Osteoblast (primary cell): ENCODE results near the gene IPO13. TPM values are rescaled to one million over a fixed set of nuclear protein-coding genes. Genes with fewer than 3 reads are reported as not detected.

Experiments used
- DNase-seq: peaks from one replicate; pipeline ENCODE4 v3.0.0; 2011; ENCODE audit warnings: low spot score, mixed read lengths; ENCODE audit not compliant: insufficient read length; ENCODE audit errors: missing footprints
- H2AFZ ChIP-seq: 2 replicates; pipeline ENCODE4 v1.6.0; 2011; ENCODE audit warnings: mild to moderate bottlenecking, low read length
- H3K27ac ChIP-seq: 2 replicates; pipeline ENCODE4 v1.5.1; 2011; ENCODE audit warnings: mild to moderate bottlenecking, low read depth, low read length, moderate library complexity
- H3K27me3 ChIP-seq: 2 replicates; pipeline ENCODE4 v1.6.0; 2012; ENCODE audit warnings: mild to moderate bottlenecking, control low read depth, inconsistent platforms, low read length, moderate library complexity; ENCODE audit not compliant: insufficient read depth
- H3K36me3 ChIP-seq: 2 replicates; pipeline ENCODE4 v1.5.1; 2011; ENCODE audit warnings: mild to moderate bottlenecking, low read length, control low read depth, moderate library complexity; ENCODE audit not compliant: insufficient read depth
- H3K4me1 ChIP-seq: 2 replicates; pipeline ENCODE4 v1.5.1; 2011; ENCODE audit warnings: mild to moderate bottlenecking, low read length, control low read depth, moderate library complexity; ENCODE audit not compliant: insufficient read depth
- H3K4me2 ChIP-seq: 2 replicates; pipeline ENCODE4 v1.6.0; 2011; ENCODE audit warnings: mild to moderate bottlenecking, low read length; ENCODE audit not compliant: insufficient read depth
- H3K4me3 ChIP-seq: fragments of 200-600 bp; sonication (generic); 3 replicates; pipeline ENCODE4 v1.5.1; 2012; ENCODE audit warnings: mild to moderate bottlenecking, low read length, inconsistent platforms; ENCODE audit not compliant: insufficient read depth
- H3K79me2 ChIP-seq: 2 replicates; pipeline ENCODE4 v1.6.0; 2012; ENCODE audit warnings: mild to moderate bottlenecking, low read length, control low read depth, inconsistent platforms; ENCODE audit not compliant: insufficient read depth
- H3K9me3 ChIP-seq: 2 replicates; pipeline ENCODE4 v1.5.1; 2011; ENCODE audit warnings: low read depth, low read length, control low read depth
- H4K20me1 ChIP-seq: 2 replicates; pipeline ENCODE4 v1.6.0; 2012; ENCODE audit warnings: mild to moderate bottlenecking, low read length, control low read depth; ENCODE audit not compliant: insufficient read depth
- CTCF ChIP-seq: IDR thresholded peaks from 2 replicates; pipeline ENCODE4 v1.5.1; 2011; ENCODE audit warnings: mild to moderate bottlenecking, low read depth, low read length, moderate library complexity; ENCODE audit errors: extremely low read depth
- total RNA-seq: library from RNA; depleted of rRNA; stranded (reverse); fragments of >200 nt; gene quantifications from 2 replicates; pipeline ENCODE4 v1.2.3, GENCODE V29; 2012

The IPO13 gene
- total RNA-seq, 1 donor = 20.6 TPM

- H3K27ac ChIP-seq = no peak overlapping the region
- no peak overlapping the region for H3K4me3 ChIP-seq
- DNase-seq = no peak
- H3K4me2 ChIP-seq = no peak overlapping the region
- no peaks in the 10 kb centered on the region for H4K20me1 ChIP-seq
- no peaks in the 10 kb centered on the region for H3K27me3 ChIP-seq
- H3K9me3 ChIP-seq = no peaks in the 10 kb centered on the region
- no peaks in the 10 kb centered on the region for H3K79me2 ChIP-seq
- H3K4me1 ChIP-seq = peaks cover 3% of the 10 kb centered on the region
- no peaks in the 10 kb centered on the region for H3K36me3 ChIP-seq
- no peak overlapping the region for H2AFZ ChIP-seq
- TF ChIP-seq CTCF = no peak
Measured at GRCh38 chr1:44002165-44002564, 55.4 kb downstream of the IPO13 start.

- DNase-seq = no peak
- H2AFZ ChIP-seq = no peak overlapping the region
- peak; percentile 5 for TF ChIP-seq CTCF
- H3K36me3 ChIP-seq = no peaks in the 10 kb centered on the region
- no peaks in the 10 kb centered on the region for H3K9me3 ChIP-seq
- H3K4me2 ChIP-seq = no peak overlapping the region
- H3K79me2 ChIP-seq = no peaks in the 10 kb centered on the region
- H3K27ac ChIP-seq = no peak overlapping the region
- no peaks in the 10 kb centered on the region for H4K20me1 ChIP-seq
- no peak overlapping the region for H3K4me3 ChIP-seq
- H3K27me3 ChIP-seq = no peaks in the 10 kb centered on the region
- peaks cover 3% of the 10 kb centered on the region for H3K4me1 ChIP-seq
Measured at GRCh38 chr1:44002606-44003157, 55.9 kb downstream of the IPO13 start.

- Histone ChIP-seq H3K79me2 (no peaks in the 10 kb centered on the region), H3K27me3 (no peaks in the 10 kb centered on the region), H3K36me3 (no peaks in the 10 kb centered on the region), H2AFZ (no peak overlapping the region), H3K27ac (no peak overlapping the region), H3K4me3 (no peak overlapping the region), H3K9me3 (no peaks in the 10 kb centered on the region), H3K4me1 (peaks cover 4% of the 10 kb centered on the region), H3K4me2 (no peak overlapping the region), H4K20me1 (no peaks in the 10 kb centered on the region)
- TF ChIP-seq CTCF = no peak
- no peak for DNase-seq
Measured at GRCh38 chr1:44008259-44008658, 61.5 kb downstream of the IPO13 start.

GRCh38 chr1:44010935-44011471, 64.3 kb downstream of the IPO13 start:
- Histone ChIP-seq H3K36me3 (no peaks in the 10 kb centered on the region), H3K4me1 (peaks cover 27% of the 10 kb centered on the region), H2AFZ (no peak overlapping the region), H3K27me3 (no peaks in the 10 kb centered on the region), H3K79me2 (no peaks in the 10 kb centered on the region), H3K4me3 (no peak overlapping the region), H3K27ac (no peak overlapping the region), H3K4me2 (no peak overlapping the region), H3K9me3 (no peaks in the 10 kb centered on the region), H4K20me1 (no peaks in the 10 kb centered on the region)
- no peak for DNase-seq
- no peak for TF ChIP-seq CTCF
